Adrenal gland (tissue), 12 donors: ENCODE results near the gene ZNF394. TPM values are rescaled to one million over a fixed set of nuclear protein-coding genes. Genes with fewer than 3 reads are reported as not detected.

Source experiments
- DNase-seq, 7 donors: peaks; one replicate each; pipeline ENCODE4 v3.0.0-alpha.2; 2019 to 2020
- H3K27ac ChIP-seq, 5 donors: fragments of 200-600 bp; sonication (generic) in 4 of 5; 1 replicate in 3 of 5; 2 replicates in 2 of 5; pipeline versions ENCODE4 v1.5.1 to v1.8.0; 2016 to 2020; ENCODE audit warnings: mild to moderate bottlenecking in 1 of 5
- H3K27me3 ChIP-seq: fragments of 200-600 bp; 2 replicates; pipeline ENCODE4 v1.8.0; 2021
- H3K36me3 ChIP-seq, 2 donors: fragments of 200-600 bp; replicated peaks in 1 of 2; 1 replicate in 1 of 2; 2 replicates in 1 of 2; pipeline versions ENCODE4 v1.5.1 to v1.8.0; 2018 to 2022
- H3K4me1 ChIP-seq, 2 donors: fragments of 200-600 bp; replicated peaks in 1 of 2; 1 replicate in 1 of 2; 2 replicates in 1 of 2; pipeline versions ENCODE4 v1.5.1 to v1.8.0; 2018 to 2021
- H3K4me3 ChIP-seq, 4 donors: fragments of 200-600 bp; sonication (generic) in 3 of 4; one replicate each; pipeline ENCODE4 v1.5.1; 2016 to 2018
- H3K9me3 ChIP-seq, 3 donors: fragments of 200-600 bp; sonication (generic) in 1 of 3; replicated peaks in 1 of 3; 1 replicate in 2 of 3; 2 replicates in 1 of 3; pipeline versions ENCODE4 v1.5.1 to v1.8.0; 2016 to 2021
- POLR2A ChIP-seq, 2 donors: fragments of 450-650 bp; IDR thresholded peaks; one replicate each; pipeline ENCODE4 v1.6.1; 2017; ENCODE audit warnings: antibody characterized with exemption in 2 of 2, mild to moderate bottlenecking in 2 of 2, moderate library complexity in 1 of 2
- WGBS, 4 donors: extraction: QIAGEN DNeasy Blood & Tissue Kit in 2 of 4; methylation state at CpG; one replicate each; pipeline versions ENCODE4 v1.1.5 to v1.1.7; 2013 to 2017; 5-methylcytosine and 5-hydroxymethylcytosine counted together
- intact Hi-C, 2 donors: fragments of 100-400 bp; cut with DNase I; formaldehyde crosslinking; loops; one replicate each; pipeline versions ENCODE4 v1.14.1 to v1.15.0; 2022 to 2023
- polyA plus RNA-seq, 3 donors: library from polyadenylated mRNA; stranded (reverse); fragments of 200-250 nt in 2 of 3; fragments of 350-450 nt in 1 of 3; fragmentation: Illumina TruSeq in 1 of 3; extraction: RNeasy Lipid Tissue Mini Kit (QIAGEN cat#74804) in 1 of 3; gene quantifications; one replicate each; pipeline ENCODE4 v1.2.3, GENCODE V29; 2013 to 2014
- total RNA-seq, 9 donors: library from RNA; depleted of rRNA in 4 of 9; stranded (reverse); fragments of >200 nt in 4 of 9; fragments of 120-200 nt in 1 of 9; fragmentation: NEBNext Ultra II Directional in 1 of 9; extraction: Animal tissue kit (Norgen Biotek cat#: 25700) in 1 of 9; gene quantifications; one replicate each; pipeline versions ENCODE4 v1.1.0 to v1.2.4, GENCODE V29; 2013 to 2023
- TF ChIP-seq, protein P1 (sequence below), 6 experiments: fragments of 450-650 bp in 4 of 6; fragments of 200-600 bp in 2 of 6; sonication (generic) in 1 of 6; IDR thresholded peaks; 1 replicate in 5 of 6; 2 replicates in 1 of 6; pipeline versions ENCODE4 v1.5.1 to v1.8.0; 2016 to 2021; ENCODE audit warnings: antibody characterized with exemption in 6 of 6, mild to moderate bottlenecking in 2 of 6, moderate library complexity in 1 of 6
- donor health status: healthy with polysubstance abuse.
- donor health status: Bipolar disorder and iron deficiency.
- donor health status: DM: yes; HTN: yes; CAD: no.
- donor health status: DM: no; HTN: no; CAD: no.
- donor health status: DM: no; HTN: no; CAD: no.
- donor health status: DM: yes; HTN: yes; CAD: no.

The ZNF394 gene
- total and polyA plus RNA-seq, 12 donors: 10.5 to 31.0 (median 22.8) TPM

DNA sequence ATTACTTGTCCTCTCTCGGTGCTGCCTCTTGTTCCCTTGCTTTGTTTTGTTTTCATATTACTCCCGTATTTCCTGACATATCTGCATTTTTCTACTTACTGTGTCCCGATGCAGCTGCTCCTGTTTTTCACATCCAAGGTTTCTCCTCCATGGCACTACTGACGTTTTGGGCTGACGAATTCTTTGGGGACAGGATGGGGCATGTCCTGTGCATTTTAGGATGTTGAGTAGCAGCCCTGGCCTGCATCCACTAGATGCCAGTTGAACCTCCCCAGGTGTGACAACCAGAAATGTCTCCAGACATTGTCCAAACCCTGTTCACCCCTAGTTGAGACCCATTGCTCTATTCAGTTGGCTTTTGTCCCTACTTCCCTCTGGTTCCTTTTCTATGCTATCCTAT is 15.0 kb downstream of the ZNF394 start:
- H3K4me3 ChIP-seq: no peak overlapping the region
- H3K27me3 ChIP-seq: no peaks in the 10 kb centered on the region
- TF ChIP-seq, protein P1, sequence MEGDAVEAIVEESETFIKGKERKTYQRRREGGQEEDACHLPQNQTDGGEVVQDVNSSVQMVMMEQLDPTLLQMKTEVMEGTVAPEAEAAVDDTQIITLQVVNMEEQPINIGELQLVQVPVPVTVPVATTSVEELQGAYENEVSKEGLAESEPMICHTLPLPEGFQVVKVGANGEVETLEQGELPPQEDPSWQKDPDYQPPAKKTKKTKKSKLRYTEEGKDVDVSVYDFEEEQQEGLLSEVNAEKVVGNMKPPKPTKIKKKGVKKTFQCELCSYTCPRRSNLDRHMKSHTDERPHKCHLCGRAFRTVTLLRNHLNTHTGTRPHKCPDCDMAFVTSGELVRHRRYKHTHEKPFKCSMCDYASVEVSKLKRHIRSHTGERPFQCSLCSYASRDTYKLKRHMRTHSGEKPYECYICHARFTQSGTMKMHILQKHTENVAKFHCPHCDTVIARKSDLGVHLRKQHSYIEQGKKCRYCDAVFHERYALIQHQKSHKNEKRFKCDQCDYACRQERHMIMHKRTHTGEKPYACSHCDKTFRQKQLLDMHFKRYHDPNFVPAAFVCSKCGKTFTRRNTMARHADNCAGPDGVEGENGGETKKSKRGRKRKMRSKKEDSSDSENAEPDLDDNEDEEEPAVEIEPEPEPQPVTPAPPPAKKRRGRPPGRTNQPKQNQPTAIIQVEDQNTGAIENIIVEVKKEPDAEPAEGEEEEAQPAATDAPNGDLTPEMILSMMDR (IDR thresholded peaks at IDR 0.05): no peak
- TF ChIP-seq POLR2A (IDR thresholded peaks at IDR 0.05): no peak
- peaks cover 0 to 2% of the 10 kb centered on the region in 2 donors for H3K36me3 ChIP-seq
- DNase-seq: no peak
- WGBS, 4 donors: 89 to 93% (median 90%) methylated on average over 5 of the region's 5 CpGs
- no peaks in the 10 kb centered on the region for H3K9me3 ChIP-seq
- no peak overlapping the region for H3K27ac ChIP-seq
- intact Hi-C loops: no loop called here
- no peaks in the 10 kb centered on the region for H3K4me1 ChIP-seq

DNA sequence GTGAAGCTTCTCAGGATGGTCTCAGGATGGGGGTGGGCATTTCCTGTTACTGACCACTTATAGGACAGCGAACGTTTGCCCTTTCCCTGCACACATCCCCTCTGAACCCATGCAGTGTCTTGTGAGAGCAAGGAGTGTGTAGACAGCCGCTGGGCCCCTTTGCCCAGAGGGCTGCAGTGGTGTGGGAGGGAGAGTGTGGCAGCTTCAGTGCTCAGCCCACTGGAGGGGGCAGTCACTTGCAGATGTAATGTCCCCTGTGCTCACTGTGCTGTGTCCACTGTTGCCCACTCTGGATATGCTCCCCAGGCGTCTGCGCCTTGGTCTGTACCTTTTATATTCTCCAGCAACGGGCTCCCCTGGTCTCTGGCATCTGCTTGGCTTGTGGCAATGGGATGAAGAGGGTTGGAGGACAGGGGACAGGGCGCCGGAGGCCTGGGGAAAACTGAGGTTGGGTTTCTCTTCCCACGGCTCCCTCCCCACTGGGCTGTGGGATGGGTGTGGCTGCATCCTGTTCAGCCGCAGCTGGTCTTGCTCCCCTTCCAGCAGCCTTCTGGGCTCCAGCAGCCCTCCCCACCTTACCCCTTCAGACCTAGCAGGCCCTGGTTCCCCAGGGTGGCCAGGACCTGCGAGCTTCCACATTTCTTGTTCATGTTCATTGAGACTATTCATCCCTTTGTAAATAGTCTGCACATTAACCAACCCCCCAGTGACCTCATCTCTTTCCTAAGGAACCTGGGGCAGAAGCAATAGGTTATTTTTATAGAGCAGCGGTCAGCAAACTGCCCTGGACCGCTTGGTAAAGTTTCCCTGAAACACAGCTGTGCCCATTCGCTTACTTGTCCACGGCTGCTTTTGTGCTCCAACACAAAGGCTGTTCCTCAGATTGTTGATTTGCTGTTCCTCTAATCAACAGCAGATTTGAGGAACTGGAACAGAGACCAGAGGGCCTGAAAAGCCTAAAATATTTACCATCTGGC is 21.3 kb downstream of the ZNF394 start:
- peak overlapping the region in 1 of 5 donors; percentile 22 for H3K27ac ChIP-seq
- DNase-seq: no peak
- H3K4me1 ChIP-seq: peaks cover 0 to 2% of the 10 kb centered on the region in 2 donors
- intact Hi-C loops: no loop called here
- WGBS, 4 donors: 72 to 92% (median 74%) methylated on average over 13 to 15 of the region's 15 CpGs
- no peaks in the 10 kb centered on the region for H3K27me3 ChIP-seq
- no peaks in the 10 kb centered on the region for H3K9me3 ChIP-seq
- peaks cover 0 to 6% of the 10 kb centered on the region in 2 donors for H3K36me3 ChIP-seq
- H3K4me3 ChIP-seq: no peak overlapping the region
- no peak for TF ChIP-seq POLR2A (IDR thresholded peaks at IDR 0.05)
- TF ChIP-seq, protein P1 (IDR thresholded peaks at IDR 0.05): no peak

DNA sequence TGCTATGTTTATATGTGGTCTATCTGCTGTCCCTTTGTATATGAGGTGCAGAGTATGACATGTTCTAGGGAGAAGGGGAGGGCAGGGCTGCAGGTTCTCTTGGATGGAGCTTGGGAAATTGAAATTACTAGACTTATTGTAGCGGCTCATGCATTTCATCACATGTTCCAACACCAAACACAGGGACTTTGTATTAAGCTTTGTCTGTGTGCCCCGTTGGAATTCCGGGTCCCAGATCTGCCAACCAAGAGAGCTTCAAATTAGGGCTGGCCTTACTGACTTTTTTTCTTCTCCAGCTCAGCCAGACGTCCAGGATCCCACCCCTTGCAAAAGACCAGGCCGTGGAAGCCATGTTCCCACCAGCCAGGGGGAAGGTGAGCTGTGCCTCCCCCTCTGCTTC is 24.0 kb downstream of the ZNF394 start:
- intact Hi-C loops: no loop called here
- Histone ChIP-seq H3K9me3 (no peaks in the 10 kb centered on the region), H3K27ac (no peak overlapping the region), H3K4me1 (peaks cover 0 to 14% of the 10 kb centered on the region in 2 donors), H3K27me3 (no peaks in the 10 kb centered on the region), H3K36me3 (peaks cover 0 to 6% of the 10 kb centered on the region in 2 donors), H3K4me3 (no peak overlapping the region)
- no peak for TF ChIP-seq POLR2A (IDR thresholded peaks at IDR 0.05)
- TF ChIP-seq, protein P1 (IDR thresholded peaks at IDR 0.05): no peak
- WGBS, 4 donors: 80 to 84% (median 81%) methylated on average over 5 of the region's 5 CpGs
- DNase-seq: no peak

DNA sequence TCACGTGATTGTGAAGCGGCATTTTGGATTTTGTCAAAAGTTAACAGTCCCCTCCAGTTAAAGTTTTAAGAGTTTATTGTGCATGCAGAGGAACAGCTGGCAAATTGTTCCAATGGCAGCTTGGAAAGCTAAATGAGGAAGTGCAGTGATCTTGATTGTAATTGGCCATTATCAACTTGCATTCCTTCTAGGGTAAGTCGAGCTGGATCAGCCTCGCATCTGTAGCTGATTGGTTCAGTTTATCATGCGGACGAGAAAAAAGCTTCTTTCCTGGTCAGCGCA is 26.8 kb downstream of the ZNF394 start:
- peak in 2 of 7 donors; percentile 38 to 50 for DNase-seq
- no peaks in the 10 kb centered on the region for H3K9me3 ChIP-seq
- no peaks in the 10 kb centered on the region for H3K27me3 ChIP-seq
- H3K27ac ChIP-seq: peak overlapping the region in 3 of 5 donors; percentile 76 to 89 (median 88)
- H3K4me3 ChIP-seq: peak overlapping the region in 3 of 4 donors; percentile 46 to 75 (median 57)
- TF ChIP-seq, protein P1 (IDR thresholded peaks at IDR 0.05): no peak
- peaks cover 0 to 14% of the 10 kb centered on the region in 2 donors for H3K4me1 ChIP-seq
- H3K36me3 ChIP-seq: no peaks in the 10 kb centered on the region
- intact Hi-C loops: no loop called here
- 0 to 3% (median 1%) methylated on average over 6 to 7 of the region's 7 CpGs for WGBS, 4 donors
